ENCODE measurements around the gene FRMD5.

DNA sequence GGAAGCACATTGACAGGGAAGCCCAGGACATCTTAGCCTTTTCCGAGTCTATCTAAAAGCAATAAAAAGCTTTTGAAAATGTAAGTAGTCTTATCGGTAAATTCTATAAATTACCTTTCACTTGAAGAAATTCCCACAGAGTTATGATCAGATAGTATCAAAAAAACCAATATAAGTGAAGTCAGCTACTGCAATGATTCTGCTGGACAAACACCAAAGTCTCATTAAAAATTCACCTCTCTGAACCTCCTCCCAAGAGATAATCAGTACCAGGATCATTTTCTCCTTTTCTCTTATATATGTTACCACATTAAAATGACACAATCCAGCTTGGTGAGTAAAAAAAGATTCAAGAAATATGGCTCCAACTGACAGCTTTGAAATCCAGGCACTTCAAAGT is 69.2 kb downstream of the FRMD5 start:
- TF ChIP-seq, protein P1, sequence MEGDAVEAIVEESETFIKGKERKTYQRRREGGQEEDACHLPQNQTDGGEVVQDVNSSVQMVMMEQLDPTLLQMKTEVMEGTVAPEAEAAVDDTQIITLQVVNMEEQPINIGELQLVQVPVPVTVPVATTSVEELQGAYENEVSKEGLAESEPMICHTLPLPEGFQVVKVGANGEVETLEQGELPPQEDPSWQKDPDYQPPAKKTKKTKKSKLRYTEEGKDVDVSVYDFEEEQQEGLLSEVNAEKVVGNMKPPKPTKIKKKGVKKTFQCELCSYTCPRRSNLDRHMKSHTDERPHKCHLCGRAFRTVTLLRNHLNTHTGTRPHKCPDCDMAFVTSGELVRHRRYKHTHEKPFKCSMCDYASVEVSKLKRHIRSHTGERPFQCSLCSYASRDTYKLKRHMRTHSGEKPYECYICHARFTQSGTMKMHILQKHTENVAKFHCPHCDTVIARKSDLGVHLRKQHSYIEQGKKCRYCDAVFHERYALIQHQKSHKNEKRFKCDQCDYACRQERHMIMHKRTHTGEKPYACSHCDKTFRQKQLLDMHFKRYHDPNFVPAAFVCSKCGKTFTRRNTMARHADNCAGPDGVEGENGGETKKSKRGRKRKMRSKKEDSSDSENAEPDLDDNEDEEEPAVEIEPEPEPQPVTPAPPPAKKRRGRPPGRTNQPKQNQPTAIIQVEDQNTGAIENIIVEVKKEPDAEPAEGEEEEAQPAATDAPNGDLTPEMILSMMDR (conservative IDR thresholded peaks at IDR 0.05 in 1 of 2, IDR thresholded peaks at IDR 0.05 in 1 of 2; ENCODE audit: low read depth in 1 of 2, low read length in 2 of 2), result no peak
- TF ChIP-seq EZH2 (IDR thresholded peaks at IDR 0.05; ENCODE audit: low read length, missing control alignments), result no peak

All from fibroblast of lung (primary cell).